ENCODE measurements around the gene TBXA2R. TPM values are rescaled to one million over a fixed set of nuclear protein-coding genes. Genes with fewer than 3 reads are reported as not detected.

The TBXA2R gene
- total and polyA plus RNA-seq, 2 of the 8 experiments (the other 6 are each of a cell fraction or from before 2014, with no cell fraction given) = 0.39 to 0.50 TPM

DNA sequence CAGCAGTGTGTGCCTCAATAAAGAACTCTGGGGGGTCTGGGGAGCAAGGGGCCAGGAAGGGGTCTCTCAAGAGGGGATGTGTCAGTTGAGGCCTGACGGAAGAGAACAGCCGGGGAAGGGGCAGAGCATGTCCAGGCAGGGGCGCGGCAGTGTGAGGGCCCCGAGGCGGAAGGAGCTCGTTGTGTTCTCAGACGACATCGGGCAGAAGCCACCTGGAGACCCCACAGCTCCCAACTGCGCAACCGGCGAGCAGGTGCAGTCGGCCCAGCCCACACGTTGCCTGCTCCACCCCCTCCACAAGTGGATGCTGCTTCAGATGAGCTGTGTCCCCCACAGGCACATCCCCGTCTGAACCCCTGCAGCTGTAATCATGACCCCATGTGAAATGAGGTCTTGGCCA, 15.0 kb upstream of the TBXA2R start:
- Histone ChIP-seq H3K4me1 (replicated peaks in 1 of 4; ENCODE audit: control insufficient read depth in 3 of 4, insufficient read depth in 4 of 4, low read length in 3 of 4) (peaks cover 0 to 9% (median 2%) of the 10 kb centered on the region in 4 experiments; a peak in 4 of 7 replicates), H3K79me2 (ENCODE audit: control insufficient read depth in 1 of 2, insufficient read depth in 2 of 2, low read length in 2 of 2) (peaks cover 9 to 24% of the 10 kb centered on the region in 2 experiments), H2AK5ac (ENCODE audit: low read depth, low read length) (no peak overlapping the region), H2BK20ac (ENCODE audit: low read length) (no peak overlapping the region), H3K9me3 (ENCODE audit: insufficient read depth in 2 of 2, low read depth in 1 of 2, low read length in 1 of 2) (no peaks in the 10 kb centered on the region), H3K23me2 (ENCODE audit: low read depth, low read length) (peaks cover 4% of the 10 kb centered on the region), H4K5ac (ENCODE audit: insufficient read length, low read depth, low read length) (no peak overlapping the region), H4K8ac (ENCODE audit: extremely low read depth, insufficient read depth, low read length) (no peak overlapping the region), H3K9ac (replicated peaks in 1 of 4; ENCODE audit: extremely low read depth in 1 of 4, low read depth in 3 of 4, low read length in 3 of 4) (no peak overlapping the region), H3K79me1 (ENCODE audit: low read depth, low read length) (peaks cover 12% of the 10 kb centered on the region), H2BK120ac (replicated peaks; ENCODE audit: low read depth, low read length) (no peak overlapping the region), H2BK12ac (ENCODE audit: low read depth, low read length) (no peak overlapping the region), H3K18ac (ENCODE audit: extremely low read depth, low read length) (no peak overlapping the region), H4K91ac (replicated peaks; ENCODE audit: insufficient read length, low read length) (no peak overlapping the region), H3K27me3 (replicated peaks in 1 of 4; ENCODE audit: control insufficient read depth in 3 of 4, extremely low read depth in 1 of 4, insufficient read depth in 3 of 4, low read length in 3 of 4) (no peaks in the 10 kb centered on the region), H3K14ac (ENCODE audit: insufficient read length) (no peak overlapping the region), H3K4me2 (ENCODE audit: insufficient read depth in 1 of 2, low read depth in 2 of 2, low read length in 2 of 2) (no peak overlapping the region), H3K23ac (ENCODE audit: insufficient read length) (no peak overlapping the region), H3K27ac (ENCODE audit: low read depth, low read length) (no peak overlapping the region), H3K36me3 (ENCODE audit: control insufficient read depth in 2 of 4, insufficient read depth in 4 of 4, low read length in 3 of 4) (peaks cover 2 to 5% (median 3%) of the 10 kb centered on the region in 4 experiments; a peak in 4 of 8 replicates), H3K4ac (replicated peaks; ENCODE audit: insufficient read length, low read depth, low read length) (no peak overlapping the region), H2AFZ (ENCODE audit: low read length) (no peak overlapping the region), H3K4me3 (ENCODE audit: extremely low read depth in 1 of 4, insufficient read depth in 2 of 4, low read depth in 3 of 4, low read length in 4 of 4) (no peak overlapping the region), H3K56ac (replicated peaks; ENCODE audit: insufficient read length, low read depth, low read length) (no peak overlapping the region), H4K20me1 (replicated peaks in 1 of 2; ENCODE audit: control insufficient read depth in 1 of 2, insufficient read depth in 2 of 2, low read length in 2 of 2) (peaks cover 4 to 16% of the 10 kb centered on the region in 2 experiments), H2BK15ac (ENCODE audit: low read length) (no peak overlapping the region), H2BK5ac (ENCODE audit: low read depth, low read length) (no peak overlapping the region)
- FAIRE-seq (no peak), DNase-seq (ENCODE audit: low read depth in 1 of 2, low spot score in 2 of 2) (no peak)
- ChIA-PET POLR2A (ENCODE audit: partially characterized antibody) (interaction anchor here (1.6 to 1.7 kb wide), 2 partner anchors 11 to 85 kb away, joined by 3 to 5 read pairs; no protein-coding TSS in a partner anchor), CTCF (ENCODE audit: partially characterized antibody) (interaction anchor here (0.7 to 7.3 kb wide), 10 partner anchors 9 to 316 kb away, joined by 3 to 38 read pairs (median 3); partner anchors contain the start of gene GIPC3)
- WGBS, 2 experiments (ENCODE audit: extremely low coverage in 1 of 2, insufficient coverage in 1 of 2, insufficient read length in 1 of 2, insufficient replicate concordance in 2 of 2, low coverage in 1 of 2, low lambda C conversion rate in 2 of 2, missing lambda C conversion rate in 1 of 2) = 95% methylated on average over 15 of the region's 15 CpGs; no CpG with 5 or more reads in 1 of the 2 experiments
- no peak for TF ChIP-seq RXRA (IDR thresholded peaks at IDR 0.05; ENCODE audit: insufficient read depth, low read depth, low read length)
